Astrocyte (in vitro differentiated cells and primary cell): ENCODE measurements around the gene RDH11. TPM values are rescaled to one million over a fixed set of nuclear protein-coding genes. Genes with fewer than 3 reads are reported as not detected.

ENCODE experiments used
- DNase-seq: peaks from one replicate; pipeline ENCODE4 v3.0.0-alpha.2; 2010; ENCODE audit warnings: low read depth
- FAIRE-seq: peaks from 2 replicates; lab custom pipeline; 2011; peaks lifted over from hg19 to GRCh38; lab: Jason Lieb, UNC
- H2AFZ ChIP-seq: 2 replicates; pipeline ENCODE4 v1.6.0; 2012; ENCODE audit warnings: low read depth, low read length, inconsistent platforms
- H3K27ac ChIP-seq: 2 replicates; pipeline ENCODE4 v1.5.1; 2011; ENCODE audit warnings: low read depth, low read length, inconsistent platforms
- H3K27me3 ChIP-seq: 2 replicates; pipeline ENCODE4 v1.6.0; 2011; ENCODE audit warnings: low read length, inconsistent platforms; ENCODE audit not compliant: insufficient read depth
- H3K36me3 ChIP-seq: 2 replicates; pipeline ENCODE4 v1.5.1; 2011; ENCODE audit warnings: low read length, inconsistent platforms; ENCODE audit not compliant: insufficient read depth
- H3K4me1 ChIP-seq: 2 replicates; pipeline ENCODE4 v1.5.1; 2011; ENCODE audit warnings: low read length, inconsistent platforms; ENCODE audit not compliant: insufficient read depth
- H3K4me2 ChIP-seq: 2 replicates; pipeline ENCODE4 v1.6.0; 2012; ENCODE audit warnings: low read length, inconsistent platforms
- H3K4me3 ChIP-seq: 2 replicates; pipeline ENCODE4 v1.5.1; 2011; ENCODE audit warnings: low read depth, mild to moderate bottlenecking, low read length, inconsistent platforms; ENCODE audit not compliant: insufficient read depth
- H3K79me2 ChIP-seq: 2 replicates; pipeline ENCODE4 v1.6.0; 2012; ENCODE audit warnings: mild to moderate bottlenecking, low read length, inconsistent platforms; ENCODE audit not compliant: insufficient read depth
- H3K9ac ChIP-seq: 2 replicates; pipeline ENCODE4 v1.6.0; 2012; ENCODE audit warnings: mild to moderate bottlenecking, low read length, inconsistent platforms
- H3K9me3 ChIP-seq: 2 replicates; pipeline ENCODE4 v1.5.1; 2012; ENCODE audit warnings: low read depth, mild to moderate bottlenecking, low read length, inconsistent platforms; ENCODE audit not compliant: insufficient read depth
- H4K20me1 ChIP-seq: 2 replicates; pipeline ENCODE4 v1.6.0; 2012; ENCODE audit warnings: low read length, inconsistent platforms; ENCODE audit not compliant: insufficient read depth
- H3K27ac Mint-ChIP-seq: one replicate; pipeline ENCODE4 v1.8.0; 2021; ENCODE audit warnings: mild to moderate bottlenecking, mixed read lengths; ENCODE audit not compliant: unreplicated experiment
- H3K27me3 Mint-ChIP-seq: one replicate; pipeline ENCODE4 v1.8.0; 2021; ENCODE audit warnings: low read depth, mixed read lengths; ENCODE audit not compliant: unreplicated experiment
- H3K36me3 Mint-ChIP-seq: one replicate; pipeline ENCODE4 v1.8.0; 2021; ENCODE audit warnings: low read depth, mixed read lengths; ENCODE audit not compliant: unreplicated experiment
- H3K4me1 Mint-ChIP-seq: one replicate; pipeline ENCODE4 v1.8.0; 2021; ENCODE audit warnings: low read depth, mixed read lengths; ENCODE audit not compliant: unreplicated experiment
- H3K4me3 Mint-ChIP-seq: one replicate; pipeline ENCODE4 v1.8.0; 2021; ENCODE audit warnings: mild to moderate bottlenecking, moderate library complexity, mixed read lengths; ENCODE audit not compliant: unreplicated experiment
- H3K9me3 Mint-ChIP-seq: one replicate; pipeline ENCODE4 v1.8.0; 2021; ENCODE audit warnings: mild to moderate bottlenecking, mixed read lengths; ENCODE audit not compliant: unreplicated experiment
- EZH2 ChIP-seq: IDR thresholded peaks from 2 replicates; pipeline ENCODE4 v1.6.1; 2012; ENCODE audit warnings: mild to moderate bottlenecking, low read length, inconsistent platforms; ENCODE audit not compliant: insufficient read depth
- total RNA-seq: library from RNA; stranded (reverse); gene quantifications from 2 replicates; pipeline ENCODE4 v1.2.1, GENCODE V29; 2021
- TF ChIP-seq, protein P1 (sequence below): IDR thresholded peaks from 2 replicates; pipeline ENCODE4 v1.5.1; 2011; ENCODE audit warnings: low read depth, mild to moderate bottlenecking, inconsistent platforms, low read length, moderate library complexity; ENCODE audit not compliant: insufficient read depth

The RDH11 gene
- total RNA-seq, 1 donor from 2014 or later = 96.2 TPM

GRCh38 chr14:67729072-67729885 is 33.7 kb upstream of the RDH11 start:
- Mint-ChIP-seq H3K4me1 (peaks cover 5% of the 10 kb centered on the region), H3K36me3 (no peaks in the 10 kb centered on the region), H3K27ac (no peak overlapping the region), H3K27me3 (peaks cover 21% of the 10 kb centered on the region), H3K9me3 (no peaks in the 10 kb centered on the region), H3K4me3 (no peak overlapping the region)
- Histone ChIP-seq H3K27me3 (peaks cover 26% of the 10 kb centered on the region), H4K20me1 (no peaks in the 10 kb centered on the region), H3K9me3 (no peaks in the 10 kb centered on the region), H3K27ac (no peak overlapping the region), H3K36me3 (no peaks in the 10 kb centered on the region), H3K4me1 (no peaks in the 10 kb centered on the region), H2AFZ (peak overlapping the region; percentile 49), H3K9ac (no peak overlapping the region), H3K4me3 (no peak overlapping the region), H3K4me2 (peak overlapping the region; percentile 7), H3K79me2 (no peaks in the 10 kb centered on the region)
- no peak for DNase-seq
- no peak for FAIRE-seq
- no peak for TF ChIP-seq EZH2
- TF ChIP-seq, protein P1, sequence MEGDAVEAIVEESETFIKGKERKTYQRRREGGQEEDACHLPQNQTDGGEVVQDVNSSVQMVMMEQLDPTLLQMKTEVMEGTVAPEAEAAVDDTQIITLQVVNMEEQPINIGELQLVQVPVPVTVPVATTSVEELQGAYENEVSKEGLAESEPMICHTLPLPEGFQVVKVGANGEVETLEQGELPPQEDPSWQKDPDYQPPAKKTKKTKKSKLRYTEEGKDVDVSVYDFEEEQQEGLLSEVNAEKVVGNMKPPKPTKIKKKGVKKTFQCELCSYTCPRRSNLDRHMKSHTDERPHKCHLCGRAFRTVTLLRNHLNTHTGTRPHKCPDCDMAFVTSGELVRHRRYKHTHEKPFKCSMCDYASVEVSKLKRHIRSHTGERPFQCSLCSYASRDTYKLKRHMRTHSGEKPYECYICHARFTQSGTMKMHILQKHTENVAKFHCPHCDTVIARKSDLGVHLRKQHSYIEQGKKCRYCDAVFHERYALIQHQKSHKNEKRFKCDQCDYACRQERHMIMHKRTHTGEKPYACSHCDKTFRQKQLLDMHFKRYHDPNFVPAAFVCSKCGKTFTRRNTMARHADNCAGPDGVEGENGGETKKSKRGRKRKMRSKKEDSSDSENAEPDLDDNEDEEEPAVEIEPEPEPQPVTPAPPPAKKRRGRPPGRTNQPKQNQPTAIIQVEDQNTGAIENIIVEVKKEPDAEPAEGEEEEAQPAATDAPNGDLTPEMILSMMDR = no peak

- no peak overlapping the region for H3K27ac Mint-ChIP-seq
- no peak for FAIRE-seq
- Histone ChIP-seq H3K27me3 (peaks cover 33% of the 10 kb centered on the region), H3K79me2 (no peaks in the 10 kb centered on the region), H3K9ac (no peak overlapping the region), H3K4me2 (no peak overlapping the region), H4K20me1 (no peaks in the 10 kb centered on the region), H3K27ac (no peak overlapping the region), H3K9me3 (no peaks in the 10 kb centered on the region), H2AFZ (no peak overlapping the region), H3K36me3 (no peaks in the 10 kb centered on the region), H3K4me1 (no peaks in the 10 kb centered on the region), H3K4me3 (no peak overlapping the region)
- no peaks in the 10 kb centered on the region for H3K36me3 Mint-ChIP-seq
- DNase-seq = no peak
- H3K27me3 Mint-ChIP-seq = peaks cover 21% of the 10 kb centered on the region
- TF ChIP-seq, protein P1 = no peak
- no peak for TF ChIP-seq EZH2
- H3K4me3 Mint-ChIP-seq = no peak overlapping the region
- H3K4me1 Mint-ChIP-seq = peaks cover 3% of the 10 kb centered on the region
- no peaks in the 10 kb centered on the region for H3K9me3 Mint-ChIP-seq
Observed at GRCh38 chr14:67728258-67728657, 32.7 kb upstream of the RDH11 start.

GRCh38 chr14:67727361-67727760 is 31.8 kb upstream of the RDH11 start:
- Mint-ChIP-seq H3K36me3 (no peaks in the 10 kb centered on the region), H3K27ac (no peak overlapping the region), H3K4me1 (peaks cover 3% of the 10 kb centered on the region), H3K4me3 (no peak overlapping the region), H3K9me3 (no peaks in the 10 kb centered on the region), H3K27me3 (peaks cover 27% of the 10 kb centered on the region)
- Histone ChIP-seq H3K79me2 (no peaks in the 10 kb centered on the region), H4K20me1 (no peaks in the 10 kb centered on the region), H3K9ac (no peak overlapping the region), H3K9me3 (no peaks in the 10 kb centered on the region), H3K4me1 (no peaks in the 10 kb centered on the region), H3K27me3 (peaks cover 33% of the 10 kb centered on the region), H3K4me3 (no peak overlapping the region), H3K36me3 (no peaks in the 10 kb centered on the region), H3K27ac (no peak overlapping the region), H3K4me2 (no peak overlapping the region), H2AFZ (no peak overlapping the region)
- TF ChIP-seq, protein P1 = no peak
- no peak for TF ChIP-seq EZH2
- DNase-seq = no peak
- no peak for FAIRE-seq
